HL-60 (cell line): ENCODE measurements around the gene ATXN2.

Experiments used
- CTCF ChIP-seq: IDR thresholded peaks from one replicate; pipeline ENCODE4 v1.5.1; 2011; ENCODE audit warnings: low read length, control low read depth, inconsistent platforms; ENCODE audit not compliant: insufficient read depth
- REST ChIP-seq: IDR thresholded peaks from 2 replicates; pipeline ENCODE4 v1.6.1; 2012; ENCODE audit warnings: low read depth; ENCODE audit not compliant: insufficient replicate concordance
- SPI1 ChIP-seq: IDR thresholded peaks from 2 replicates; pipeline ENCODE4 v1.6.1; 2012; ENCODE audit warnings: low read depth, mild to moderate bottlenecking, borderline replicate concordance

- no peak for TF ChIP-seq CTCF
- no peak for TF ChIP-seq SPI1
- TF ChIP-seq REST, result no peak
Measured at GRCh38 chr12:111457577-111457976, 141.5 kb downstream of the ATXN2 start.
